GM20431 (cell line): ENCODE measurements around the gene TTC21B.
"Not testable (repeated sequence)": the region's sequence is repeated elsewhere in the genome, so short reads cannot be mapped to it uniquely, and the experiment has no call there.

Experiments used
- in situ Hi-C: fragments of 300-500 bp; cut with MseI, MboI; formaldehyde crosslinking; loops from one replicate; pipeline ENCODE4 v1.15.0; 2020; ENCODE audit warnings: low sequenced_read_pairs; ENCODE audit not compliant: unreplicated experiment

The TTC21B gene

DNA sequence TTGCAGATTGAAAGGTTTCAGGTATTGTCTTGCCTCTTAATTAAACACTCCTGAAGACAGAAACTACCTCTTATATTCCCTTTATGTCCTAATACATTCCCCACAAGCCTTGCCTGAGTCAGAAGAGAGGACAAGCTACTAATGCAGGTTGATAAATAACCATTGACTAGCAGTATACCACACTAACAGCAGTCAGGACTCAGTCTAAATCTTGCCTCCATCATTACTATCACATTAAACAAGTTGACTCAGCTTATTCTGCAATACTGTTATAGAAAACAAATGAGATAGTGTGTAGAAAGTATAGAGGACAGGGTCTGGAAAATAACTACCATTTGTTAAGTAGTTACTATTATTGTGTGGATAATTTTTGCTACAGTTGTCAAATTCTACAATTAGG lies 63.8 kb downstream of the TTC21B start:
- in situ Hi-C loops = no loop called here

DNA sequence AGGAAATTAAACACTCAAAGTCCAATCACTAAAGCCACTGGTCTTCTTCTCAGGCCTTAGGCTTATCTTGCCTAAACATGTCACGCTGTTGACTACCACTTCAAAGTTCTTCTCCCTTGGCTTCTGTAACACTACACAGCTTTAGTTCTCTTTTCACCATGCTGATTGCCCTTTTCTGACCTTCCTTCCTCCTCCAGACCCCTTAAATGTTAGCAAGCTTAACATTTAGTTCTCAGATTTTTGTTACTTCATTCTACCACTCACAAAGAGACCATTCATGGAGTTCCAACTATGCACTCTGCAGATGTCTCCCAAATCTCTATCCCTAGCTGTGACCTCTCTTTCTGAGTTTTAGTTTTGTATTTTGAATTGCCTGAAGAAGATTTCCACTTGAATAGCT lies 64.4 kb downstream of the TTC21B start:
- in situ Hi-C loops = no loop called here

DNA sequence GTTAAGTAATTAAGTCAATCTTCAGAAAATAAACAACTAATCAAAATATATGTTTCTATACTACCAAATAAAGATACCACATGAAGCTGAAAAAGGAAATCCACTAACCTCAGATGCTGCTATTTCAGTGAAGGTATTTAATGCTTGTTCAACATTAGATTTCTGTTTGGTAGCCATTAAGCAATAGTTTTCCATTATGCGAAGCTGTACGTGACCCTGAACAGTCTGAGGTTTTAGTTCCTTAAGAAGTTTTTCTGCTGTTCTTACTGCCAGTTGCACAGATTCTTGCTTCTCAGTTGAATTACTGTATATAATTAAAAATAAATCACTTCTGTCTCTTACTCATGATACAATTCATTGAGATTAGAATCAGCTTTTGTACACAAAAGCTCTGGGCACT lies 65.4 kb downstream of the TTC21B start:
- in situ Hi-C loops = no loop called here

DNA sequence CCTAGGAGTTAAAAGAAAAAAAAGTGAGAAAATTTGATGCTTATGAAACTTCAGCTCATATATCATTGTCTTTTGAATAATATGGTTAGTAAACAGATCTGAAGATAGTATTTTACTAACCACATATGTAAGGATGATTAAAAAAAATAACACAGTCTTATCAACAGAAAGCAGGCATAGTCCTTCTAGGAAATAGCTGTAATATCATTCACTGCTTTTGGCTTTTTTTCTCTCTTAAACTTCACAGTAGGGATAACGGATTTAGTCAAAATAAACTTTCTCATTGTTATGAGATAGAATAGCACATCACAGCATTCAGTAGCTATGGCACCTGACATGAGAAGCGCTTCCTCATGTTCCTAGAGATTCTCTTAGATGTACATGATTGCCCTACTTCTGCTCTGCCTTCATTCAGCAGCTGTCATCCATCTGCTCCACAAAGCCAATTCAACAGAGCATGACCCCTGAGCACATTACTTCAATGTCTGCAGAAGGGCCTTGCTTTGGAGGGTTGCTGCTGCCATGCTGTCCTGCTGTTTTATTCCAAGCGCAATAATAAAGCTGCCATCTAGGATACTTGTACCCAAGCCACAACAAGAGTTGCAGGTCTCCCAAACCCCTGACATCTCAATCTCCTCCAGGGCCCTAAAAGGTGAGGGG lies 67.0 kb downstream of the TTC21B start:
- in situ Hi-C loops = no loop called here

DNA sequence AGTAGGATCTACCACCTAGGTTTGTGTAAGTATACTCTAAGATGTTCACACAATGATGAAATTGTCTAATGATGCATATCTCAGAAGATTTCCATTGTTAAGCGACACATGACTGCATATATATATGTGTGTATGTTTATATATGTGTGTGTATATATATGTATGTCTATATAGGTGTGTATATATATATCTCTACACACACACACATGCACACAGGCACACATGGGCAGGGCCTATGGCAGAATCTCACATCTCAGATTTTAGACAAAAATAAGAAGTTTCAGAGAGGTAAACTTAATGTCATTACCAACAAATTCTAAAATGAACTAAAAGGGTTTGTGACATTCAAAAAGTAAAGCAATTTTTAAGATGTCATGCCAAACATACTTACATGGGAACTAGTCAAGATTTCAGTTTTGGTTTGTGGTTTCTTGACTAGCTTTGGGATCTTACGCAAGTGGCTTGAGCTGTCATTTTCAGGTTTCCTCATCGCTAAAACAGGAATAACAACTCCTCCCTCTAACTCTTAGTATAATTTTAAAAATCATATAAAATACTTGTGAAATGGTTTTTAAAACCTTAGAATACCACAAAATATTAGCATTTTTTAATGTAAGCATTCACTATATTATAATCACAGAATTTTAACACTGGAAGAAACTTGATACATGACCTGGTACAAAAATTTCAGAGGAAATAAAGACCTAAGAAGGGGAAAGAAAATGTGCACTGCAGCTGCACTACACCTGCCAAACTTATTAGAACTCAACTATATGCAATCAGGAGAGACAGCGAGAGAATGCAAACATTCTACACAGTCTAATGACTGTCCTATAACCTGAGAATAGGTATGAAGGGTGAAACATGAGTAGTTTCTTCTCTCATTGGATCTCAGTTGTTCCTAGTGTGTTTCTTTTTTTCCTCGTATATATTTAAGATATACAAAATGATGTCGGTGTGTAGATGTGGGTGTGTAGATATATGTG lies 75.7 kb downstream of the TTC21B start:
- in situ Hi-C loops = no loop called here

DNA sequence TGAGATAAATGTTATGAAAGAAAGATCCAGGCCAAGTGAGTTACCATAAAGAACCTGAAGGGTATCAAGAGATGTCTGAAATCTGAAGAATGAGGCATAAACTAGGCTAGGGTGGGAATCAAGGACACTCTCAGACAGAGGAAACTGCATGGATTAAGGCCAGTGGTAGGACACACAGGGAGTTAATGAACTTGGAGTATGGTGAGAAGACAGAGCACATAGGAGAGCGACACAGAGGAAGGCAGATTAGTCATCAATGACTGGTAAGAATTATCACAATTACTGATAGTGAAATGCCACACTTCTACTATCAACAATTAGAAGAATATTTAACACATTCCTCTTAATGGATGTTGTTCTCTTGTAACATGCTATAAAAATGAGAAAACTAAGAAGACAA lies 76.9 kb downstream of the TTC21B start:
- in situ Hi-C loops = no loop called here

DNA sequence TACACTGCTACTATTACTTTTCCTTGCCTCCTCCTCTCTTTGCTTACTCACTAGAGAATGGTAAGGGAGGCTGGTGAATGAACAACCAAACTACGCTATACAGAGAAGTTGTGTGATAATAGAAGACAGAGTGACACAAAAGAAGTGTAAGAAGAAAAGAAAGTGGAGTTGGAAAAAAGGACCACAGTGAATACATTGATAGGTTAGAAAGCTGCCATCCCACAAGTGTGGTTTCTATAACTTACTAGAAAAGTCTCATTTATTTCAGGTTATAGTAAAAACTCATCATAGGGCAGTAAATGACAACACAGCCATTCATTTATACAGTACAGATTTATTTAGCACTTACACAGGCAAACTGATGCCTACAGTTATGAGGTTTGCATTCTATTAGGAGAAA lies 77.3 kb downstream of the TTC21B start:
- in situ Hi-C loops = no loop called here

DNA sequence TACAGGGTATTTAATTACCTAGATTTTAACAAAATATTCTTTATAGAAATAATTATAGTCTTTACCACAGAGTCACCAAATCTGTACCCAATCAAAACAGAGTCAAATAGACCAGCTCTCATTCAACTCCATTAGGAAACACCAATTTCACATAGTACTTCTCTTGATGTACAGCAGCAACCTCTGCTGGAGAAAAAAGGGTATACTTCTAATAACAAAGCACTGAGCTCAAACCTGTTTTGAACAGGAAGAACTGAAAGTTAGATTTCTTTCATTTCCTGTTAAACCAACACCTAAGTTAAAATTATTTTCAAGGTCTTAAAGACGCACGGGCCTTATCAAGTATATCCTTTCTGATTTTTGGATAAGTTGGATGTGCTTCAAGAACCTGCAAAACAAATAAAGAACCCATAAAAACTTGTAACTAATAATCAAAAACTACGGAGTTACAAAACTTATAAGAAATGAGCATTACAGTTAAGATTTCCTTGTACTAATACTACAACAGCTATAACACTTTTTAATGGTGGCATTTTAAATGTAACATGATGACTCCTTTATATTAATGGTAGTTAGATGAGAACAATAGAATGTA lies 79.0 kb downstream of the TTC21B start:
- in situ Hi-C loops = no loop called here

DNA sequence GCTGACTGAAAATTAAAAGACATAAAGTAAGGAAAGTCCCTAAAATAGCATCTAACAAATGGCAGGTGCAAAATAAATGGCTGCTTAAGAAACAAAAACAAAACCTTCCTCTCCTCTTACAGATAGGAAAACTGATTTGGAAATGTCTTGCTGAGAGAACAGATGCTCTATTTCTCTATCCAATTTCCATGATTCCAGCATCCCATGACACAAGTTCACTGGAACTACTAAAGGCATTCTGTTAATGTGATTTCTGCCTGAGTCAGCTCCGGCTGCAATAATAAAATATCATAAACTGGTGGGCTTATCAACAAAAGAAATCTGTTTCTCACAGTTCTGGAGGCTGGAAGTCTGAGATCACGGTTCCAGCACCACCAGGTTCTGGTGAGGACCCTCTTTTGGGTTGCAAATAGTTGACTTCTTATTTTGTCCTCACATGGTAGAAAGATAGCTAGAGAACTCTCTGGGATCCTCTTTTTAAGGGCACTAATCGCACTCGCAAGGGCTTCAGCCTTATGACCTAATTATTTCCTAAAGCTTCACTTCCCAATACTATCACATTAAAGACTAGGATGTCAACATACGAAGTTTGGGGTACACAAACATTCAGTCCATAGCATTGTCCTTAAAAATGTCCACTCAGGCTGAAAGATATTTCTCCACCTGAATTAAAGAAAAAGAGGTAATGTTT lies 81.3 kb downstream of the TTC21B start:
- in situ Hi-C loops = no loop called here

DNA sequence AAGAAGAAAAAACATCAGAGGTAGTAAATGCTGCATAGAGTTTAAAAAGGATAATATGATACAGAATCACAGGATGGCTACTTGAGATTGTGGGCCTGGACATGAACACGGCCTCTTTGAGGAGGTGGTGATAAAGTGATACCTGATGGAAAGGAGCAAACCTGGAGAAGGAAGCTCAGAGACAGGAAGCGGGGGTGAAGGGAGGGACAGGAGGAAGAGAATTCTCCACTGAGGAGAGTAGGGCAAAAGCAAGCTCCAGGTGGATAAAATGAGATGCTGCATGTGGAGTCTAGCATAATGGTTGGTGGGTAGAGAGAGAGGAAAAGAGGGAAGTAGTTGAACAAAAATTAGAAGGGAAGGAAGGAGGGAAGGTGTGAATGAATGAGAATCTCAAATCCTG lies 82.6 kb downstream of the TTC21B start:
- in situ Hi-C loops = no loop called here

DNA sequence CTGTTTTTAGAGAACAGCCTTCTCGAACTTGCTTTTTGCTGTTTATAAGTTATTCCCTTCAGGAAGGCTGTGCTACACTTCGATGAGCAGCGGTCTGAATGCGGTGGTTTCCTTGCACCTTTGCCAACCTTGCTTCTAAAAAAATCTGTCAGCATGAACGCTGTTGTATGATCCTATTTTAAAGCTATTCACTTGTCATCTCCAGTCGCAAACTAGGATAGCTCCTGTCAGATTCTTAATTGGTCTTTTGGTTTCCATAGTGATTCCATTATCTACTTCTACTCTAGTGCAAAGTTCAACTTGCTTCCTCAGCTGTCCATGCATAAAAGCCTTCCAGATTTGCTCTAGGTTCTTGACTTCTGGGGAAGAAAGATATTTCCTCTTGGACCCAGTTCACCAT lies 83.2 kb downstream of the TTC21B start:
- in situ Hi-C loops = no loop called here

DNA sequence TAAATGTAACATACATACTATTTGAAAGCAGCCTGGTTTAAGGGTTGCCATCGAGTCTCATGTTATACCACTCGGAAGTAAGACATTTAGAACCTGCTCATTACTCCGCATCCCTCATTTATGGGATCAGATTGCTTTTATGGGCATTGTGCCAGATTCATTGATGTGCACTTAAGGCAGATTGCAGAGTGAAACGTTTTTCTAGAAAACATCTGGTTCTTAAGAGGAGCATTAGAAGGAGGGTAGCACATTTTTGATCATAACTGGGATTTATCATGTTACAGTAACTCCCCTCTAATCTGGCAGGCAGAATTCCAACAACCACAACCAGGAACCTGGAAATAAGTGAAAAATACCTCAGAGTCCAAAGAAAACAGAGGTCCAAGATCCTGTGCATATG lies 85.4 kb downstream of the TTC21B start:
- in situ Hi-C loops = no loop called here

DNA sequence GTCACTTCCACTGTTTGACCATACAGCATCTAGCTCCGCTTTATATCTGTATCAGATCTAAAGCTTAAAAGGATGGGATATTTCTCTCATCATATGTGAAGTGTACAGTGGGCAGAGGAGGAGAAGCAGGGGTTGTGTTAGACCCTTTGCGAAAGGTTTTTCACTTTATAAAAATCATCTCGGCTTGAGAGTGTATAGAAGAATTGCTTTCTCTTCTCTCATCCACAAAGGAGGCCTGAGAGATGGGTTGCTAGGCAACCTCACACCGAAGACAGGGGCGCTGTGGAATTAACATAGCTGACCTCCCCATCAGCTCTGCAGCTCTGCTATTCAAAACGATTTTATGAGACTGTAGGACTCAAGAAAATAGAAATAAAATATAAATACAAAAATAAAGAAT lies 89.3 kb downstream of the TTC21B start:
- in situ Hi-C loops = no loop called here

DNA sequence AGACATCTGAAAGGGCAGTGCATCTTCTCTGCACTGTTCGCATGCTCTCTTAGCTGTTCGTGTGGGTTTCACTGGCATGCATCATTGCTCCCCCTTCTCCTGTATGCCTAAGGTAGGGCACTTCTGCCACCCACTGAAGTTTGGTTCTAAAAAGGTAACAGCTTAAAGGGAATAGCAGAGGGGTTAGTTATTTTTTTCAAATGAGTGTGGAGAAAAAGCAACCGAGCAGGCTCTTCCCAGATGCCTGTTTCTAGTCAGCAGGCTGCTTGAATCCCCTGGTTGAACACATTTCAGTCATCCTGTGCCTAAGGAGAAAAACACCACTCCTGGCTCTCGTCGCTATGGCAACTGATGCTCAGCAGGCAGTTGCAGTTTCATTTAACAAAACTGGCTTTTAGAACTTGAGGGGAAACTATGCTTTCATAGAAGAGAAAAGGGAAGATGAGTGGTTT lies 89.7 kb downstream of the TTC21B start:
- in situ Hi-C loops = no loop called here

DNA sequence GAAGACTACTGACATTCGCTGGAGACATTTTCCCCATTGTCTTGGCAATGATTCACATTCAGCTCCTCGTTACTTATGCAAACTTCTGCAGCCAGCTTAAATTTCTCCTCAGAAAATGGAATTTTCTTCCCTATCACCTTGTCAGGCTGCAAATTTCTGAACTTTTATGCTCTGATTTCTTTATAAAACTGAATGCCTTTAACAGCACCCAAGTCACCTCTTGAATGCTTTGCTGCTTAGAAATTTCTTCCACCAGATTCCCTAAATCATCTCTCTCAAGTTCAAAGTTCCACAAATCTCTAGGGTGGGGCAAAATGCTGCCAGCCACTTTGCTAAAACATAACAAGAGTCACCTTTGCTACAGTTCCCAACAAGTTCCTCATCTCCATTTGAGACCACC lies 92.5 kb downstream of the TTC21B start:
- in situ Hi-C loops = not testable (repeated sequence)

DNA sequence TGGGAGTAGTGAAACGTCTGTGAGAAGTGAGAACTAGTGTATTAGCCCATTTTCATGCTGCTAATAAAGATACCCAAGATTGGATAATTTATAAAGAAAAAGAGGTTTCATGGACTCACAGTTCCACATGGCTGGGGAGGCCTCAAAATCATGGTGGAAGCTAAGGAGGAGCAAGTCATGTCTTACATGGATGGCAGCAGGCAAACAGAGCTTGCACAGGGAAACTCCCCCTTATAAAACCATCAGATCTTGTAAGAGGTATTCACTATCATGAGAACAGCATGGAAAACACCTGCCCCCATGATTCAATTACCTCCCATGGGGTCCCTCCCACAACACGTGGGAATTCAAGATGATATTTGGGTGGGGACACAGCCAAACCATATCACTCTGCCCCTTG lies 93.9 kb downstream of the TTC21B start:
- in situ Hi-C loops = not testable (repeated sequence)

DNA sequence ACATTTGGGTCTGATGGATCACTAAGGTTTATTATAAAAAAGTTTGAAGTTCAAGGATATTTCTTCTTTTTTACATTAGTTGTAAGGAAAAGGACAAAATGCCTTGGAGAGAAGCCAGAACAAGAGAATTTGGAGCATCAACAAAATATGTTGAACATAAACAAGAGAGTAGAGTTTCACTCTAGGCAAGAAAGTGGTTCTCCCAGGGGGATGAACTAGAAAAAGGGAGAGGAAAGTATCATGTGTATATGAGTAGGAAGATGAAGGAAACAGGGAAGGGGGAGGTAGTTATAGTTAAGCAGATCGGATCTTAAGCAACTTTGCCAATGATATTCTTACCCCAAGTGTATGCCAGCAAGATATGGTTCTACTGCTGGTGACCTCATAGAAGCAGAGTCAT lies 95.7 kb downstream of the TTC21B start:
- in situ Hi-C loops = no loop called here

DNA sequence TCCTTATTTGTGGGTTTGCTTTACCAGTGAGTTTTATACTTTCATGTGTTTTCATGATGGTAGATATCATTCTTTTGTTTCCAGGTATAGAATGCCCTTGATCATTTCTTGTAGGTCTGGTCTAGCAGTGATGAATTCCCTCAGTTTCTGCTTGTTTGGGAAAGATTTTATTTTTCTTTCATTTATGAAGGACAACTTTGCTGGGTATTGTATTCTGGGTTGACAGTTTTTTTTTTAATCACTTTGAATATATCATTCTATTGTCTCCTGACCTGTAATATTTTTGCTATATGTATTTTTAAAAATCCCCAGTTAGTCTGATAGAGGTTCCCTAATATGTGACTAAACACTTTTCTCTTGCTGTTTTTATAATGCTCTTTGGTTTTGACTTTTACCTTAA lies 101.2 kb downstream of the TTC21B start:
- in situ Hi-C loops = no loop called here

DNA sequence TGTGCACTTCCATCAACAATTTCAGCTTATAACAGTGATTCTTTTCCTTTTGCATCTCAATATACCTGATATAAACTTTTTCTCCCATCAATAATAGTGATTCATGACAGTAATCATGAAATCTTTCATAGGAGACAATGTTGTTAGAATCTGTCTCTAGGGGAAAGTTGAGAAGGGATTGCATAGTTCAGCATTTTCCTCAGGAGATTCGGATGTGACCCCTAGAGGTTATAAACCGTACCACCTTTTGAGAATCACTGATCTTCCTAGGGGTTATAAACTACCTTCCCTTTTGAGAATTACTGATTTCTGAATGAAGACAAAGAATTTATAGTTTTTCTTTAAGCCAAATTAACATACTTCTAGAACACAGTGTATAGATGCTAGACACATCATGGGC lies 106.6 kb downstream of the TTC21B start:
- in situ Hi-C loops = no loop called here

DNA sequence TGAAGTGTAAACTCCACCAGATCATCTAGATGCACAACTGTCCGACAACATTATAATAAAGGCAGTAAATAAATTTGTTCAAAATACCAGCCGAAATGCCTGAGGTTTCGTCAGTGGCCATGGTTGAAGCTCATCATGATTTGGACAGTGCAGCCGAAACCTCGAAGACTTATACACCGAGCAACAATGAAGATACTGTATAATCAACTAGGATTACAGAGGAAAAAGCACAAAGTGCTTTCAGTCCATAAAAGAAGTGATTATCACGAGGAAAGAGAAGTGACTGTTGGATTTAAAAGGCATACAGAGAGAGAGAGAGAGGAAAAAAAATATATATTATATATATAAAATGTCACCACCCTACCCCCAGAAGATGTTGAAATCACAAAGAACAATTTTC lies 107.5 kb downstream of the TTC21B start:
- in situ Hi-C loops = no loop called here

DNA sequence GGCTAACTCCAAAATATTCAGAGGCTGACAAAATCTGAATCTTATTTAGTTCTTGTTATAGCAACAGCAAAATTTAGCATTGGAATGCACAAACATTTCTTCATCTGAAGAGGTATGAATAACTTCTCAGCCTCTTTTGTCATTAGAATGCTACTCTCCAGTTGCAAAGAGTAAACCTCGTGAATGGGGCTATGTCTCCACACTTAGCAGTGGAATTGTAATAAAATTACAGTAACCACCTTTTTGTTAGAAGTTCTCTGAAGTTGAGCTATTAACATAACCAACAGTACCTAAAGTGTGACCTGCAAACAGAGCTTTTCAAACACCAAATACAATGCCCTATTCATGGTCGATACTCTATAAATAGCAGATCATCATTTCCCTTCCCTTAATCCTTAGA lies 109.4 kb downstream of the TTC21B start:
- in situ Hi-C loops = no loop called here
